ENCODE results near the gene MTPN. TPM values are rescaled to one million over a fixed set of nuclear protein-coding genes. Genes with fewer than 3 reads are reported as not detected.
A peak's percentile ranks its signal among the peaks of the same experiment; 100 is the strongest.

MTPN gene
- total RNA-seq, 1 donor from 2014 or later, result 144 TPM

DNA sequence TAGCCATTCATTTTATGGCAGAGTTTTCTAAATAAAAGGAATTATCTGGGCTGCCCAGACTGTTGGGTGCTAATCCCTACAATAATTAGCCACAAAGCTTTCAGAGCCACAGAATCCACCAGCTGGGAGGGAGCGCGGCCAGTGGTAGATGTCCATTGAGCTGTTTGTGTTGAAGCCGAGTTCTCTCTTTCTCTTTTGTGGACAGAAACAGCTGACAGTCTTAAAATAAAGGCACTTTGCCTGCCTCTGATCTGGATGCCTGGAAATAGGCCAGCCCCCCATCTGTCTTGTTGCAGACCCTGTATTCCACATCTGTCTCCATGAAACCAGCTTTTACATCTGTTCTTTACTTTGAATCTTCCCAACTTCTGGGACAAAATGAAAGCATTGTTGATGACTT is 66.1 kb downstream of the MTPN start:
- DNase-seq (no peak), ATAC-seq (no peak)
- Histone ChIP-seq H3K36me3 (no peaks in the 10 kb centered on the region), H3K27me3 (ENCODE audit: low read depth) (no peaks in the 10 kb centered on the region), H3K27ac (no peak overlapping the region), H3K4me3 (no peak overlapping the region), H3K4me1 (no peaks in the 10 kb centered on the region), H3K9me3 (no peaks in the 10 kb centered on the region)
- intact Hi-C loops (cut with DNase I), result no loop called here
- no peak for TF ChIP-seq CTCF (IDR thresholded peaks at IDR 0.05)

DNA sequence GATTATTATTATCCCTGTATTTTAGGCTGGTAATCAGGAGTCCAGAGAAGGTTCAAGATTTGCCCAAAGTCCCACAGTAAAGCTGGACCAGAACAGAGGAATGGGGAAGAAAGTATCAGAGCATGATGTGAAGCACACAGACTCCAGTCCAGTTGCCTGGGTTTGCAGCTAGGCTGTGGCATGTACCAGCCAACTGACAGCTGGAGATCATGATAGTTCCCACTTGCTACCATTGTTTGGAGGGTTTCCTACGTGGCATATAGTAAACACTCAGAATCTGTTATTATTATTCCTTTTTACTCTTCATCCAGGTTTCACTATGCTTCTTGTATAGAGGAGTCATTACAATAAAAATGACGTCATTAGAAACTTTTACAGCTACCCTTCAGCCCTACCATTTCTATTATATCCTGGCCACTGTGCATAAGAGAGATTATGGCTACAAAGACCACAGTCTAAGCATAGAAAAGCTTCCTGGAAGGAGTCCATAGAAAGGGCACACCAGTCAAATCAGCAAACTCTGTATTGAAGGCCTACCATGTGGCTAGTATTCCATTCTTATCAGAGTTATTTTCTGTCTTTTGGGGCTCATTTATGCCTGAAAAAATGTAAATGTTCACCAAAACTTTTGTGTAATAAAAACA is 66.6 kb downstream of the MTPN start:
- ATAC-seq (no peak), DNase-seq (no peak)
- TF ChIP-seq CTCF (IDR thresholded peaks at IDR 0.05), result no peak

DNA sequence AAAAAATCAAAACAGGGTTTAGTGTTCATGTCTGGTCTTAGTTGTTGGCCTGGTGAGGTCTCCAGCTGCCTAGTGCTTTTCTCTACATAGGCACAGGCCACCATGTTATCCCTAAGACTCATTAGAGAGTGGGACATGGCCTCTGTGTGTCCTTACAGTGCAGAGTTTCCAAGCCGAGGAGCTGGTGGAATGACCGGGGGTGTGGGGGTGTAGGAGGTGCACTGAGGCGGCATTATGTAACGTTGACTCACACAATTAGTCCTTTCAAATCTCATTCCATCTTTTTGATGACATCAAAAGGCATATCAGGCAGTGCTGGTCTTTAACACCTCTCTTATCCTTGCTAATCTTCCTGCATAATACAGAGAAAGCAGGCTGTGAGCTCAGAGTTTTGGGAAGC is 71.3 kb downstream of the MTPN start:
- DNase-seq (no peak), ATAC-seq (no peak)
- intact Hi-C loops (cut with DNase I), result no loop called here
- no peaks in the 10 kb centered on the region for H3K36me3 ChIP-seq
- H3K4me3 ChIP-seq, result no peak overlapping the region
- H3K27ac ChIP-seq, result no peak overlapping the region
- H3K9me3 ChIP-seq, result no peaks in the 10 kb centered on the region
- H3K4me1 ChIP-seq, result no peaks in the 10 kb centered on the region
- no peak for TF ChIP-seq CTCF (IDR thresholded peaks at IDR 0.05)
- H3K27me3 ChIP-seq (ENCODE audit: low read depth), result no peaks in the 10 kb centered on the region

More for the DNA sequence above, 66.6 kb downstream of the MTPN start:
- H3K36me3 ChIP-seq, result no peaks in the 10 kb centered on the region
- no peaks in the 10 kb centered on the region for H3K27me3 ChIP-seq (ENCODE audit: low read depth)
- H3K4me3 ChIP-seq, result no peak overlapping the region
- H3K4me1 ChIP-seq, result no peaks in the 10 kb centered on the region
- H3K9me3 ChIP-seq, result no peaks in the 10 kb centered on the region
- intact Hi-C loops (cut with DNase I), result no loop called here
- no peak overlapping the region for H3K27ac ChIP-seq

GRCh38 chr7:135905355-135905754 is 71.8 kb downstream of the MTPN start:
- TF ChIP-seq CTCF (IDR thresholded peaks at IDR 0.05), result no peak
- ATAC-seq (peak in 1 of 2 donors; percentile 45), DNase-seq (no peak)
- Histone ChIP-seq H3K36me3 (no peaks in the 10 kb centered on the region), H3K27ac (no peak overlapping the region), H3K4me1 (no peaks in the 10 kb centered on the region), H3K9me3 (no peaks in the 10 kb centered on the region), H3K27me3 (ENCODE audit: low read depth) (no peaks in the 10 kb centered on the region), H3K4me3 (no peak overlapping the region)
- intact Hi-C loops (cut with DNase I), result no loop called here

DNA sequence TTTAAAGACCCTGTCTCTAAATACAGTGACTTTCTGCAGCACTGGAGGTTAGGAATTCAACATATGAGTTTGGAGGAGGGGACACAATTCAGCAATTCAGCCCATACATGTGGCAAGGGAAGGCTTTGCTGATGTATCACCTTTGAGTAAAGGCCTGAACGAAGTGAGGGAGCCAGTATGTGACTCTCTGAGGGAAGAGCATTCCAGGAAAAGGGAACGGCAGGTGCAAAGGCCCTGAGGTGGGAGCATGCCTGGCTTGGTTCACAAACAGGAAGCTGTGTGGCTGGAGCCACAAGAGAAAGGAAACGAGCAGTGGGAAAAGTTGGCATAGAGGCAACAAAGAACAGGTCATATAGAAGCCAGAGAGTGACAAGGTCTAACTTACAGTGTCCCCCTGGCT is 72.9 kb downstream of the MTPN start:
- H3K4me1 ChIP-seq, result no peaks in the 10 kb centered on the region
- no peaks in the 10 kb centered on the region for H3K36me3 ChIP-seq
- H3K4me3 ChIP-seq, result no peak overlapping the region
- intact Hi-C loops (cut with DNase I), result no loop called here
- DNase-seq, result no peak
- H3K9me3 ChIP-seq, result no peaks in the 10 kb centered on the region
- no peak for TF ChIP-seq CTCF (IDR thresholded peaks at IDR 0.05)
- no peak for ATAC-seq
- H3K27me3 ChIP-seq (ENCODE audit: low read depth), result no peaks in the 10 kb centered on the region
- no peak overlapping the region for H3K27ac ChIP-seq

Data from lower lobe of right lung (tissue), 2 donors.